Gastrocnemius medialis (tissue), 4 donors: ENCODE measurements around the gene ZBTB7A. TPM values are rescaled to one million over a fixed set of nuclear protein-coding genes. Genes with fewer than 3 reads are reported as not detected.

ENCODE experiments used
- ATAC-seq, 2 donors: fragments of 150-250 bp; one replicate each; pipeline ENCODE4 v1.9.1; 2016
- DNase-seq, 2 donors: peaks; one replicate each; pipeline ENCODE4 v3.0.0-alpha.2; 2019
- H3K27ac ChIP-seq, 4 donors: fragments of 200-600 bp; sonication (generic); 1 replicate in 1 of 4; 2 replicates in 3 of 4; pipeline ENCODE4 v1.5.1; 2016 to 2018; ENCODE audit warnings: mild to moderate bottlenecking in 2 of 4, moderate library complexity in 1 of 4
- H3K27me3 ChIP-seq, 3 donors: fragments of 200-600 bp; sonication (generic) in 2 of 3; 1 replicate in 1 of 3; 2 replicates in 2 of 3; pipeline versions ENCODE4 v1.5.1 to v1.6.0; 2016 to 2019; ENCODE audit warnings: mild to moderate bottlenecking in 1 of 3, moderate library complexity in 1 of 3
- H3K36me3 ChIP-seq, 2 donors: fragments of 200-600 bp; sonication (generic) in 1 of 2; one replicate each; pipeline ENCODE4 v1.5.1; 2017 to 2018
- H3K4me1 ChIP-seq, 2 donors: fragments of 200-600 bp; sonication (generic) in 1 of 2; one replicate each; pipeline ENCODE4 v1.5.1; 2016 to 2017; ENCODE audit warnings: mild to moderate bottlenecking in 2 of 2
- H3K4me3 ChIP-seq, 4 donors: fragments of 200-600 bp; sonication (generic) in 3 of 4; 1 replicate in 1 of 4; 2 replicates in 3 of 4; pipeline ENCODE4 v1.5.1; 2016 to 2019; ENCODE audit warnings: mild to moderate bottlenecking in 2 of 4
- H3K9me3 ChIP-seq, 3 donors: fragments of 200-600 bp; sonication (generic) in 2 of 3; 1 replicate in 1 of 3; 2 replicates in 2 of 3; pipeline ENCODE4 v1.5.1; 2016 to 2019
- POLR2A ChIP-seq, 2 donors: fragments of 450-650 bp; IDR thresholded peaks; one replicate each; pipeline ENCODE4 v1.6.1; 2017; ENCODE audit warnings: antibody characterized with exemption in 2 of 2, mild to moderate bottlenecking in 2 of 2, moderate library complexity in 2 of 2
- in situ Hi-C, 4 donors: fragments of 200-750 bp; cut with MboI; loops; one replicate each; pipeline versions ENCODE4 v1.15.0 to v1.8.0; 2017; ENCODE audit warnings: low sequenced_read_pairs in 4 of 4
- intact Hi-C: fragments of 100-400 bp; cut with DNase I; formaldehyde crosslinking; loops from one replicate; pipeline ENCODE4 v1.15.1; 2023; ENCODE audit warnings: low total_unique reads
- total RNA-seq, 4 donors: library from RNA; depleted of rRNA; stranded (reverse); fragments of >200 nt; gene quantifications; one replicate each; pipeline versions ENCODE4 v1.1.0 to v1.2.3, GENCODE V29; 2016
- TF ChIP-seq, protein P1 (sequence below), 5 experiments: fragments of 450-650 bp in 3 of 5; fragments of 200-600 bp in 2 of 5; sonication (generic) in 2 of 5; IDR thresholded peaks in 4 of 5; conservative IDR thresholded peaks in 1 of 5; 1 replicate in 4 of 5; 2 replicates in 1 of 5; pipeline ENCODE4 v1.5.1; 2016 to 2019; ENCODE audit warnings: antibody characterized with exemption in 5 of 5, mild to moderate bottlenecking in 3 of 5, moderate library complexity in 3 of 5

The ZBTB7A gene
- total RNA-seq, 4 donors from 2014 or later, result 50.0 to 104 (median 91.9) TPM

- intact Hi-C loops (no loop called here), in situ Hi-C loops (no loop called here)
- ATAC-seq, result no peak
- DNase-seq, result no peak
- H3K27ac ChIP-seq, result no peak overlapping the region
- no peak overlapping the region for H3K4me3 ChIP-seq
- H3K27me3 ChIP-seq, result no peaks in the 10 kb centered on the region
- peaks cover 4 to 8% of the 10 kb centered on the region in 2 donors for H3K4me1 ChIP-seq
- peaks cover 0 to 62% of the 10 kb centered on the region in 2 donors for H3K36me3 ChIP-seq
- no peaks in the 10 kb centered on the region for H3K9me3 ChIP-seq
- no peak for TF ChIP-seq POLR2A (IDR thresholded peaks at IDR 0.05)
- TF ChIP-seq, protein P1, sequence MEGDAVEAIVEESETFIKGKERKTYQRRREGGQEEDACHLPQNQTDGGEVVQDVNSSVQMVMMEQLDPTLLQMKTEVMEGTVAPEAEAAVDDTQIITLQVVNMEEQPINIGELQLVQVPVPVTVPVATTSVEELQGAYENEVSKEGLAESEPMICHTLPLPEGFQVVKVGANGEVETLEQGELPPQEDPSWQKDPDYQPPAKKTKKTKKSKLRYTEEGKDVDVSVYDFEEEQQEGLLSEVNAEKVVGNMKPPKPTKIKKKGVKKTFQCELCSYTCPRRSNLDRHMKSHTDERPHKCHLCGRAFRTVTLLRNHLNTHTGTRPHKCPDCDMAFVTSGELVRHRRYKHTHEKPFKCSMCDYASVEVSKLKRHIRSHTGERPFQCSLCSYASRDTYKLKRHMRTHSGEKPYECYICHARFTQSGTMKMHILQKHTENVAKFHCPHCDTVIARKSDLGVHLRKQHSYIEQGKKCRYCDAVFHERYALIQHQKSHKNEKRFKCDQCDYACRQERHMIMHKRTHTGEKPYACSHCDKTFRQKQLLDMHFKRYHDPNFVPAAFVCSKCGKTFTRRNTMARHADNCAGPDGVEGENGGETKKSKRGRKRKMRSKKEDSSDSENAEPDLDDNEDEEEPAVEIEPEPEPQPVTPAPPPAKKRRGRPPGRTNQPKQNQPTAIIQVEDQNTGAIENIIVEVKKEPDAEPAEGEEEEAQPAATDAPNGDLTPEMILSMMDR (IDR thresholded peaks at IDR 0.05 in 4 of 5, conservative IDR thresholded peaks at IDR 0.05 in 1 of 5), result no peak
Observed at GRCh38 chr19:4103080-4103433, 36.4 kb upstream of the ZBTB7A start.

DNA sequence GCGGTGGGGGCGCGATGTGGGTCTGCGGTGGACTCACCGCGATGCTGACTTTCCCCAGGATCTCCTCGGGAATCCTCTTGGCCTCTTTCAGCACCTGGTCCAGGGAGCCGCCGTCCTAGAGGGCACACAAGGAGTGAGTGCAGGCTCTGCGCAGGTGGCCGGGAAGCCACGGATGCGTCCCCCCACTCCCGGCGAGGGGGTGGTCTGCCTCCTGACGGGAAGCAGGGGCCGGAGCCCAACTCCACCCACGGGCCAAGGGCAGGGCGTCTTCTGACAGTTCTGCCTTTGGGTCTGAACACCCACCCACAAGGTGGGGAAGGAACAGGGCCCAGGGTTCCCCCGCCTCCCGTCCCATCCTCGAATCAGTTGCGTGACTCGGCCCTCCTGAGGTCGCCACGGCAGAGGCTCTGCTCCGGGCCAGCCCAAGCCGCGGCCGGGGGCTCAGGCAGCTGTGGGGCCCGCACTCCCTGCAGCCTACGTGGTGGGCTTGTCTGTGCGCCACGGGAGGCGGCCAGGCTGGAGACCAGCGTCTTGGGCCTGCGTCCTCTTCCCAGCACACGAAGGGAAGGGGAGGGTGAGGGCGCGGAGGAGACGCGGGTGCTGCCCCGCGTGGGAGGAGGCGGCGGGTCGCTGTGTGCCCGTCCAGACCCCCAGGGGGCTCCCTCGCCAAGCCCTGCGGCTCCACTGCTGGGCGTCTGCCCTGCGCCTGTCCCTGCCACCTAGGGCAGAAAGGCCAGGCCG is 35.8 kb upstream of the ZBTB7A start:
- H3K36me3 ChIP-seq, result peaks cover 0 to 57% of the 10 kb centered on the region in 2 donors
- H3K9me3 ChIP-seq, result no peaks in the 10 kb centered on the region
- TF ChIP-seq POLR2A (IDR thresholded peaks at IDR 0.05), result no peak
- TF ChIP-seq, protein P1 (IDR thresholded peaks at IDR 0.05 in 4 of 5, conservative IDR thresholded peaks at IDR 0.05 in 1 of 5), result no peak
- DNase-seq (no peak), ATAC-seq (no peak)
- H3K4me1 ChIP-seq, result peaks cover 4 to 14% of the 10 kb centered on the region in 2 donors
- no peaks in the 10 kb centered on the region for H3K27me3 ChIP-seq
- intact Hi-C loops (no loop called here), in situ Hi-C loops (no loop called here)
- H3K4me3 ChIP-seq, result no peak overlapping the region
- no peak overlapping the region for H3K27ac ChIP-seq

DNA sequence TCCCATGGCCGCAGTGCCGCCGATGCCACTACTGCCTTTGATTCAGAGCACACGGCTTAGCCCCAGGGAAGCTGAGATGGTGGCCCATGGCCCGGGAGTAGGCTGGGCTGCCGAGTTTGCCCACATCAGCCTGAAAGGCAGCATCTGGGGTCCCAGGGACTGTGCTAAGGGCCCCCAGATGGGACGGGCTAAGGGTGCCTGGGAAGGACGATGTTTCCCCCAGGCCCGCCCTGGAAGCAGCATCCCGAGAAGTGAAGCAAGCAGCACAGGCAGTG is 34.7 kb upstream of the ZBTB7A start:
- Histone ChIP-seq H3K27ac (no peak overlapping the region), H3K4me3 (no peak overlapping the region), H3K27me3 (no peaks in the 10 kb centered on the region), H3K9me3 (no peaks in the 10 kb centered on the region), H3K36me3 (peaks cover 0 to 51% of the 10 kb centered on the region in 2 donors), H3K4me1 (peaks cover 4 to 15% of the 10 kb centered on the region in 2 donors)
- in situ Hi-C loops (no loop called here), intact Hi-C loops (no loop called here)
- no peak for ATAC-seq
- no peak for DNase-seq
- TF ChIP-seq POLR2A (IDR thresholded peaks at IDR 0.05), result no peak
- TF ChIP-seq, protein P1 (IDR thresholded peaks at IDR 0.05 in 4 of 5, conservative IDR thresholded peaks at IDR 0.05 in 1 of 5), result no peak

GRCh38 chr19:4100647-4101495 is 34.2 kb upstream of the ZBTB7A start:
- intact Hi-C loops (no loop called here), in situ Hi-C loops (no loop called here)

More at GRCh38 chr19:4100647-4101495, 34.2 kb upstream of the ZBTB7A start:
- H3K36me3 ChIP-seq, result peaks cover 0 to 46% of the 10 kb centered on the region in 2 donors
- no peak for ATAC-seq
- DNase-seq, result no peak
- H3K27me3 ChIP-seq, result no peaks in the 10 kb centered on the region
- no peaks in the 10 kb centered on the region for H3K9me3 ChIP-seq
- H3K4me3 ChIP-seq, result no peak overlapping the region
- H3K4me1 ChIP-seq, result peaks cover 4 to 15% of the 10 kb centered on the region in 2 donors
- TF ChIP-seq POLR2A (IDR thresholded peaks at IDR 0.05), result no peak
- TF ChIP-seq, protein P1 (IDR thresholded peaks at IDR 0.05 in 4 of 5, conservative IDR thresholded peaks at IDR 0.05 in 1 of 5), result no peak
- no peak overlapping the region for H3K27ac ChIP-seq
